Endothelial cell of umbilical vein (primary cell): ENCODE data around the gene SMAD3. TPM values are rescaled to one million over a fixed set of nuclear protein-coding genes. Genes with fewer than 3 reads are reported as not detected.

Experiments
- BruUV-seq: library from RNA; stranded (reverse); fragments of 400-500 nt; replicated peaks from 2 replicates; lab custom pipeline; 2021; lab: Mats Ljungman, UMichigan
- CTCF ChIA-PET: fragments of 300-600, 350-600 bp; sonication (Branson Sonifier 250); formaldehyde crosslinking; loops from one replicate; lab custom pipeline; 2021; ENCODE audit warnings: antibody characterized with exemption, inconsistent platforms; lab: Charles Lee
- POLR2A ChIA-PET: fragments of 300-600, 350-600 bp; sonication (Branson Sonifier 250); formaldehyde crosslinking; loops from one replicate; lab custom pipeline; 2021; ENCODE audit warnings: antibody characterized with exemption, inconsistent platforms; lab: Charles Lee
- DNase-seq: peaks from one replicate; pipeline ENCODE4 v3.0.0-alpha.2; 2011; ENCODE audit warnings: low read depth, low spot score
- FAIRE-seq: peaks from 2 replicates; lab custom pipeline; 2011; peaks lifted over from hg19 to GRCh38; lab: Jason Lieb, UNC
- H2AFZ ChIP-seq: 2 replicates; pipeline ENCODE4 v1.6.0; 2012; ENCODE audit warnings: low read depth, low read length, control low read depth, inconsistent platforms
- H3K27ac ChIP-seq: 2 replicates; pipeline ENCODE4 v1.5.1; 2011; ENCODE audit warnings: low read depth, mild to moderate bottlenecking, control low read depth, low read length, moderate library complexity; ENCODE audit not compliant: insufficient read depth
- H3K27me3 ChIP-seq, 2 experiments: 2 replicates each; pipeline versions ENCODE4 v1.6.0 to v1.6.1; 2011; ENCODE audit warnings: low read length in 2 of 2, mixed read lengths in 1 of 2; ENCODE audit not compliant: control insufficient read depth in 2 of 2, insufficient read depth in 2 of 2
- H3K36me3 ChIP-seq, 2 experiments: 2 replicates in 1 of 2; 3 replicates in 1 of 2; pipeline ENCODE4 v1.5.1; 2011; ENCODE audit warnings: low read length in 2 of 2, mild to moderate bottlenecking in 1 of 2, moderate library complexity in 1 of 2; ENCODE audit not compliant: control insufficient read depth in 2 of 2, insufficient read depth in 2 of 2; ENCODE audit errors: extremely low read depth in 1 of 2
- H3K4me1 ChIP-seq: 3 replicates; pipeline ENCODE4 v1.5.1; 2011; ENCODE audit warnings: mild to moderate bottlenecking, low read length; ENCODE audit not compliant: control insufficient read depth, insufficient read depth; ENCODE audit errors: extremely low read depth
- H3K4me2 ChIP-seq: 2 replicates; pipeline ENCODE4 v1.6.1; 2011; ENCODE audit warnings: low read length, control low read depth, mixed read lengths; ENCODE audit not compliant: insufficient read depth
- H3K4me3 ChIP-seq, 3 experiments: fragments of 200-600 bp in 1 of 3; sonication (generic), shearing (Covaris generic) in 1 of 3; replicated peaks in 1 of 3; 2 replicates each; pipeline ENCODE4 v1.5.1; 2011 to 2016; ENCODE audit warnings: control low read depth in 3 of 3, low read length in 3 of 3, mild to moderate bottlenecking in 2 of 3, inconsistent platforms in 1 of 3, low read depth in 1 of 3, moderate library complexity in 1 of 3; ENCODE audit not compliant: insufficient read depth in 1 of 3
- H3K79me2 ChIP-seq: 2 replicates; pipeline ENCODE4 v1.6.0; 2012; ENCODE audit warnings: low read length, inconsistent platforms; ENCODE audit not compliant: control insufficient read depth, insufficient read depth
- H3K9ac ChIP-seq: replicated peaks from 2 replicates; pipeline ENCODE3; 2011; ENCODE audit warnings: low read length, control low read depth; ENCODE audit not compliant: insufficient read depth; ENCODE audit errors: extremely low read depth
- H3K9me1 ChIP-seq: replicated peaks from 3 replicates; pipeline ENCODE4 v1.6.0; 2011; ENCODE audit warnings: mild to moderate bottlenecking, low read length; ENCODE audit not compliant: control insufficient read depth, insufficient read depth; ENCODE audit errors: extremely low read depth
- H3K9me3 ChIP-seq: replicated peaks from 2 replicates; pipeline ENCODE4 v1.5.1; 2012; ENCODE audit warnings: low read length, inconsistent platforms; ENCODE audit not compliant: control insufficient read depth, insufficient read depth
- H4K20me1 ChIP-seq: replicated peaks from 2 replicates; pipeline ENCODE3; 2011; ENCODE audit warnings: mild to moderate bottlenecking, low read length; ENCODE audit not compliant: control insufficient read depth, insufficient read depth; ENCODE audit errors: extremely low read depth
- CTCF ChIP-seq, 2 donors: IDR thresholded peaks; 1 replicate in 1 of 2; 2 replicates in 1 of 2; pipeline ENCODE4 v1.5.1; 2011; ENCODE audit warnings: low read length in 2 of 2, mild to moderate bottlenecking in 2 of 2, moderate library complexity in 2 of 2, control low read depth in 1 of 2, inconsistent platforms in 1 of 2, low read depth in 1 of 2; ENCODE audit not compliant: insufficient read depth in 1 of 2; ENCODE audit errors: extremely low read depth in 1 of 2
- EZH2 ChIP-seq: IDR thresholded peaks from 2 replicates; pipeline ENCODE4 v1.6.1; 2012; ENCODE audit warnings: borderline replicate concordance, low read depth, mild to moderate bottlenecking, moderate library complexity, low read length, inconsistent platforms; ENCODE audit not compliant: severe bottlenecking
- FOS ChIP-seq: IDR thresholded peaks from 2 replicates; pipeline ENCODE4 v1.6.1; 2011; ENCODE audit warnings: mild to moderate bottlenecking, low read length, moderate library complexity, borderline replicate concordance; ENCODE audit not compliant: insufficient read depth
- GATA2 ChIP-seq: IDR thresholded peaks from 2 replicates; pipeline ENCODE4 v1.7.0; 2011; ENCODE audit warnings: low read depth, mild to moderate bottlenecking, moderate library complexity, mixed read lengths, low read length; ENCODE audit not compliant: insufficient read length, insufficient read depth
- JUN ChIP-seq: IDR thresholded peaks from 2 replicates; pipeline ENCODE4 v1.6.1; 2011; ENCODE audit warnings: borderline replicate concordance, low read depth; ENCODE audit not compliant: insufficient read length, insufficient read depth
- MAX ChIP-seq: IDR thresholded peaks from 2 replicates; pipeline ENCODE4 v1.6.1; 2011; ENCODE audit not compliant: insufficient read depth, insufficient read length
- MYC ChIP-seq: IDR thresholded peaks from one replicate; pipeline ENCODE4 v1.6.1; 2011; ENCODE audit warnings: mild to moderate bottlenecking, low read depth, low read length
- POLR2A ChIP-seq: IDR thresholded peaks from 2 replicates; pipeline ENCODE4 v1.6.1; 2012; ENCODE audit warnings: low read depth, mild to moderate bottlenecking, control low read depth, low read length
- POLR2AphosphoS5 ChIP-seq: IDR thresholded peaks from 2 replicates; pipeline ENCODE4 v1.6.1; 2012; ENCODE audit warnings: low read depth, mild to moderate bottlenecking, control low read depth, low read length, moderate library complexity; ENCODE audit not compliant: insufficient read depth
- dilution Hi-C: fragments of 300-500 bp; cut with MboI; formaldehyde crosslinking; loops from one replicate; pipeline ENCODE4 v1.15.0; 2019; ENCODE audit warnings: low sequenced_read_pairs; ENCODE audit not compliant: extremely low pct_ligation_motif_present
- intact Hi-C: fragments of 100-400 bp; cut with micrococcal nuclease; formaldehyde crosslinking; loops from one replicate; pipeline ENCODE4 v1.10.0; 2022
- polyA plus RNA-seq, 4 experiments: library from polyadenylated mRNA; depleted of rRNA in 3 of 4; stranded (reverse) in 3 of 4; unstranded in 1 of 4; fragments of >200 nt; gene quantifications; 2 replicates each; pipeline versions ENCODE4 v1.2.1 to v1.2.3, GENCODE V29; 2011 to 2012; ENCODE audit warnings: missing spikeins in 1 of 4
- total RNA-seq: library from RNA; stranded (reverse); gene quantifications from 2 replicates; pipeline ENCODE4 v1.2.3, GENCODE V29; 2021

SMAD3 gene
- total and polyA plus RNA-seq, 2 donors (not counting 3 experiments of a cell fraction or from before 2014, with no cell fraction given): 56.4 to 88.2 TPM

- H3K27ac ChIP-seq: no peak overlapping the region
- no peak overlapping the region for H3K9ac ChIP-seq
- dilution Hi-C loops: no loop called here
- H3K4me3 ChIP-seq: no peak overlapping the region
- no peak for DNase-seq
- FAIRE-seq: no peak
- H3K9me3 ChIP-seq: no peaks in the 10 kb centered on the region
- POLR2A ChIA-PET: no interaction called here
- H3K4me2 ChIP-seq: no peak overlapping the region
- intact Hi-C loops: no loop called here
- H4K20me1 ChIP-seq: no peaks in the 10 kb centered on the region
- H3K79me2 ChIP-seq: no peaks in the 10 kb centered on the region
- TF ChIP-seq GATA2 (no peak), EZH2 (no peak), JUN (no peak), POLR2A (no peak), MAX (no peak), FOS (no peak), CTCF (IDR thresholded peaks at IDR 0.05; ENCODE audit: extremely low read depth in 1 of 2, insufficient read depth in 1 of 2, low read depth in 1 of 2, low read length in 2 of 2) (no peak), POLR2AphosphoS5 (no peak), MYC (no peak)
- H3K36me3 ChIP-seq: peaks cover 11 to 12% of the 10 kb centered on the region in 2 experiments
- H3K27me3 ChIP-seq: no peaks in the 10 kb centered on the region
- H2AFZ ChIP-seq: no peak overlapping the region
- H3K9me1 ChIP-seq: no peaks in the 10 kb centered on the region
- no peaks in the 10 kb centered on the region for H3K4me1 ChIP-seq
- CTCF ChIA-PET: no interaction called here
- no TSS peak for BruUV-seq
These were observed 162.9 kb downstream of the SMAD3 start for GRCh38 chr15:67228286-67228685.
